Astrocyte (in vitro differentiated cells and primary cell): ENCODE measurements around the gene ANKS1A.

Source experiments
- CTCF ChIP-seq: IDR thresholded peaks from 2 replicates; pipeline ENCODE4 v1.5.1; 2011; ENCODE audit warnings: low read depth, mild to moderate bottlenecking, inconsistent platforms, low read length, moderate library complexity; ENCODE audit not compliant: insufficient read depth
- EZH2 ChIP-seq: IDR thresholded peaks from 2 replicates; pipeline ENCODE4 v1.6.1; 2012; ENCODE audit warnings: mild to moderate bottlenecking, low read length, inconsistent platforms; ENCODE audit not compliant: insufficient read depth

- TF ChIP-seq EZH2: no peak
- TF ChIP-seq CTCF: no peak
Measured at GRCh38 chr6:35046103-35046502, 157.0 kb downstream of the ANKS1A start.
